GM12875 (cell line): ENCODE results near the gene PLPPR4.

Experiments used
- H3K4me3 ChIP-seq: one replicate; pipeline ENCODE4 v1.5.1; 2011; ENCODE audit warnings: low read depth, low read length, control low read depth
- CTCF ChIP-seq: IDR thresholded peaks from 2 replicates; pipeline ENCODE4 v1.5.1; 2011; ENCODE audit warnings: low read depth, mild to moderate bottlenecking, control low read depth, inconsistent platforms, low read length, moderate library complexity, borderline replicate concordance; ENCODE audit not compliant: insufficient read depth

The PLPPR4 gene

GRCh38 chr1:99264201-99265021 is at the start of gene PLPPR4:
Gene PLPPR4, plus strand, starts transcription at chr1:99264492. Its CDS starts 102 bp downstream, at chr1:99264594.
- TF ChIP-seq CTCF, result no peak
- H3K4me3 ChIP-seq, result no peak within 1 kb of the TSS

- no peak overlapping the region for H3K4me3 ChIP-seq
- no peak for TF ChIP-seq CTCF
These were observed 47.3 kb upstream of the PLPPR4 start for GRCh38 chr1:99216956-99217355.

- no peak overlapping the region for H3K4me3 ChIP-seq
- no peak for TF ChIP-seq CTCF
These were observed 46.7 kb upstream of the PLPPR4 start for GRCh38 chr1:99217599-99217998.

GRCh38 chr1:99218572-99218971 is 45.7 kb upstream of the PLPPR4 start:
- no peak for TF ChIP-seq CTCF
- H3K4me3 ChIP-seq, result no peak overlapping the region

- no peak for TF ChIP-seq CTCF
- no peak overlapping the region for H3K4me3 ChIP-seq
These were observed 45.3 kb upstream of the PLPPR4 start for GRCh38 chr1:99218999-99219398.

- no peak for TF ChIP-seq CTCF
- no peak overlapping the region for H3K4me3 ChIP-seq
These were observed 37.0 kb upstream of the PLPPR4 start for GRCh38 chr1:99227056-99227897.
